ENCODE results near the gene ZACN.

- TF ChIP-seq, protein P1, sequence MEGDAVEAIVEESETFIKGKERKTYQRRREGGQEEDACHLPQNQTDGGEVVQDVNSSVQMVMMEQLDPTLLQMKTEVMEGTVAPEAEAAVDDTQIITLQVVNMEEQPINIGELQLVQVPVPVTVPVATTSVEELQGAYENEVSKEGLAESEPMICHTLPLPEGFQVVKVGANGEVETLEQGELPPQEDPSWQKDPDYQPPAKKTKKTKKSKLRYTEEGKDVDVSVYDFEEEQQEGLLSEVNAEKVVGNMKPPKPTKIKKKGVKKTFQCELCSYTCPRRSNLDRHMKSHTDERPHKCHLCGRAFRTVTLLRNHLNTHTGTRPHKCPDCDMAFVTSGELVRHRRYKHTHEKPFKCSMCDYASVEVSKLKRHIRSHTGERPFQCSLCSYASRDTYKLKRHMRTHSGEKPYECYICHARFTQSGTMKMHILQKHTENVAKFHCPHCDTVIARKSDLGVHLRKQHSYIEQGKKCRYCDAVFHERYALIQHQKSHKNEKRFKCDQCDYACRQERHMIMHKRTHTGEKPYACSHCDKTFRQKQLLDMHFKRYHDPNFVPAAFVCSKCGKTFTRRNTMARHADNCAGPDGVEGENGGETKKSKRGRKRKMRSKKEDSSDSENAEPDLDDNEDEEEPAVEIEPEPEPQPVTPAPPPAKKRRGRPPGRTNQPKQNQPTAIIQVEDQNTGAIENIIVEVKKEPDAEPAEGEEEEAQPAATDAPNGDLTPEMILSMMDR (IDR thresholded peaks at IDR 0.05), result no peak
- TF ChIP-seq POLR2A (IDR thresholded peaks at IDR 0.05), result no peak
Measured at GRCh38 chr17:76054112-76054476, 24.9 kb upstream of the ZACN start.
